ENCODE measurements around the gene STK32C.
"Not testable (repeated sequence)": the region's sequence is repeated elsewhere in the genome, so short reads cannot be mapped to it uniquely, and the experiment has no call there.

STK32C gene

GRCh38 chr10:132316133-132316532 lies 8.4 kb upstream of the STK32C start:
- no peak for DNase-seq

GRCh38 chr10:132314881-132315280 lies 7.1 kb upstream of the STK32C start:
- DNase-seq: not testable (repeated sequence)

GRCh38 chr10:132314336-132314735 lies 6.6 kb upstream of the STK32C start:
- no peak for DNase-seq

DNA sequence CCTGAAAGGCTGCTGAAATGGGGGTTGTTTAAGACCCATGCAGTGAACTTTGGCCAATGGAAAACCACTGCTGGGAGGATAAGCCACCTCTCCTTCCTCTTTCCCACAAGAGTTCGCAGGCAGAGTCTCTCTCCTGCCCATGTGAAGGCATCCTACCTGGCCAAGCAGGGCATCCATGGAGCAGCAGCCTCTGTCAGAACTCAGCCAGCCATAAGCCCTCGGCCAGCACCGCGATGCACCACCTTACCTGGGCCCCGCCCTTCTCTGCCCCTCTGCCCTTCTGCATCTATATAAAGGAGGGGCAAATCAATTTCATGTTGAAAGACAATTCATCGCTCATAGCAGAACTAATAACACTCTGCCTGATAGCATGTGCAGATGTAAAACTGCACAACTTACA lies 6.1 kb upstream of the STK32C start:
- DNase-seq: no peak

- no peak for DNase-seq
These were observed 5.6 kb upstream of the STK32C start for GRCh38 chr10:132313305-132313704.

GRCh38 chr10:132311338-132311939 lies 3.7 kb upstream of the STK32C start:
- no peak for DNase-seq

DNA sequence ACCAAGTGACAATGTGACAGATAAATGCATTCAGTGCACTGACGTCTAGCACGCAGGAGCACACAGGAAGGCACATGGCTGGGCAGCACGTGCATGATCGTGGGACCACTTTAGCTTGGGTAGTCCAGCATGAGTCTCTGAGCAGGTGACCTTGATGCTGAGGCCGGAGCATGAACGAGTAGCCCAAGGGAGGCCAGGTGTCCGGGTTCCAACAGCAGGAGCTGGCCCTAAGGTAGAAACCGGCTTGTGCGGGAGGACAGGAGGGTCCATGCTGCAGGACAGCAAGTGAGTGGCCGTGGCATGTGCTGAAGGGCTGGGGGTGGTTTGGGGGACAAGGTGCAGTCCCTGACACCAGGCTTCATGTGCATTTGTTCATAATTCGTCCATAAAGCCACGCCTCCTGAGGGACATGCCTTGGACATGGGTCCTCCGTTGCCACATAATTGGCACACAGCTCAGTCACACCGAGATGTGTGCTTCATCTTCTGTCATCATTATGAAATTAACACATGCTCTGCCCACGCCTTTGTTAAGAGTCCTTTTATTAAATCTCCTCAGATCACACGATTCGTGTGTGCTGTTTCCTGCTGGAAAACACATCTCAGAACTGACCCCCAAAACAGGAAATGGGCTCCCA lies 3.1 kb upstream of the STK32C start:
- peak; percentile 68 for DNase-seq

- no peak for DNase-seq
These were observed 2.3 kb upstream of the STK32C start for GRCh38 chr10:132309879-132310591.

DNA sequence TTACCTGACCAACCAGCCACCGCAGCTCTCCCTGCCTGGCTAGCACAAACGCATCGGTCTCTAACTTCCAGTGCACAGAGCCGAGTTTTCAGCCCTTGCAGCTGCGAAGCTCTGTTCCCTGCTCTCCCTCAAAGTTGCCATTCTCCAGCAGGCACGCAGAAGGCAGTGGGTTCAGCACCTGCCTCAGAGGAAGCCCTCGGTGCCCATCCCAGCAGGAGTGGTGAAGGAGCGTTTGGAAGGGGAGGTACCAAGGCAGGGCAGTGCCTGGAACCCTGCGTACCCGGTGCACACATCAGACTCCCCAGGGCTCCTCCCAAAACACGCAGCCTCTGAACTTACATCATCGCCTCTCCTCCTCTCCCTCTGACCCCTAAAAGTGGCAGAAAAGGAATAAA lies 1.7 kb upstream of the STK32C start:
- DNase-seq: no peak

- DNase-seq: no peak
These were observed 1.1 kb upstream of the STK32C start for GRCh38 chr10:132308587-132309470.

GRCh38 chr10:132306864-132307751 lies 642 bp downstream of the STK32C start:
- no peak for DNase-seq

- no peak for DNase-seq
These were observed 1.4 kb downstream of the STK32C start for GRCh38 chr10:132306343-132306685.

DNA sequence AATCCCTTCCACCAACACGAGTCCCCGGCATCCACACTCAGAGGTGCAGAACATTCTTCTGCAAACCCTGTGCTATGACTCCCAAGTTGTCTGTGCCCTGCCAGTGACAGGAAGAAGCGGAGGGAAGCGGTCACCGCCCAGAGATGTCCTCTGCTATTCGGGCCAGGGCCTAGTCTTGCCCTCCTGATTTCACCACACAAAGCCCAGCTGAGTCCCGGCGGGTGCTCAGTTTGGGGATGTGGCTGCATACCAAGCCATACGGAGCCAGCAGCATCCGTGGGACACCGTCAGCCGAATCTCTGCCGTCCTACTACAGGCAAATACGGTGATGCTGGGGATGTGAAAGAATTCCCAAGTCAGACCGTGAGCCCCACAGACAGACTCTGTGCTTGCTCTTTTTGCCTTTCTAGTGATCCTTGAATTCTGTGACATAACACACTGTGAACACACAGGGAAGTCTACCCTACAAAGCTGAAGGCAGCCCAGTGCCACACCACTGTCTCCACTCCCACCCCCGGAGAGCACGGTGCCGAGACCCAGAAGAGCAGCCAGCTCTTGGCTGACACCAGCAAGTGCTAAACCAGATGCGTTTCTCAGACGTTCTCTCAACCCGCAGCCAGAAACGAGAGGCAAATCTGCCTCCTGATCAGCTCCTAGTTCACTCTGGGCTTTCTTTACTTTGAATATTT lies 2.0 kb downstream of the STK32C start:
- no peak for DNase-seq

DNA sequence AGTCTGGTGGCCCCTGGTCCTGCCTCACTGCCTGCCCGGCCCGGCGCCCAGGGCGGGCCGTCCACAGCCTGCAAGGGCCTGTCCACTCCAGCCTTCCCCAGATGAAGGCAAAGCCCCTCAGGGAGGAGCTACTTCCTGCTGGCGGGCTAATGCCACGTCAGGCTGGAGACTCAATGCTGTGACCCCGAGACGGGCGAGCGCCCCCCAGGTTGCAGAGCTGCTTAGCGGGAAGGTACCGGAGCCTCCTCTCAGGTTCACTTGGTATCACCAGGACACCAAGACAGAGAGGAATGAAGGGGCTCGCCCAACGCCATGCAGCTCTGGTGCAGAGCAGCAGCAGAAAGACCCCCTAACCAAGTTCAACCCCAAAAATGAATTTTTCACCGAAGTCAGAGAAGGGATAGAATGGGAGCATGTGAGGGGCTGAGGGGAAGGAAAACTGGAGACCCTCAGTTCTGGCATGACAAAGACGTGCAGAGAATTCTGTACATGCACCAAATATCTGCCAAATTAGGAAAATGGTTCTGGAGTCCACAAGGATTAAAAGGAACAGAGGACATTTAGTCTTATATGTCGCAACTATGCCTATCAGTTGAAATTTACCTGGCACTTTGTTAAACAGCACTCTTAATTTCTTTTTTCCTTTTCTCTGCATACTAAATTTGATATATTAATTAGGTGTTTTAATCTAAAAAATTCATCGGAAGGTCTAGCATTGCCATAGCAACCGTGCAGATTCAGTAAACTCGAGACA lies 2.8 kb downstream of the STK32C start:
- no peak for DNase-seq

GRCh38 chr10:132303361-132304115 lies 4.2 kb downstream of the STK32C start:
- DNase-seq: no peak

GRCh38 chr10:132302421-132303310 lies 5.1 kb downstream of the STK32C start:
- DNase-seq: no peak

GRCh38 chr10:132301371-132302330 lies 6.1 kb downstream of the STK32C start:
- DNase-seq: no peak

DNA sequence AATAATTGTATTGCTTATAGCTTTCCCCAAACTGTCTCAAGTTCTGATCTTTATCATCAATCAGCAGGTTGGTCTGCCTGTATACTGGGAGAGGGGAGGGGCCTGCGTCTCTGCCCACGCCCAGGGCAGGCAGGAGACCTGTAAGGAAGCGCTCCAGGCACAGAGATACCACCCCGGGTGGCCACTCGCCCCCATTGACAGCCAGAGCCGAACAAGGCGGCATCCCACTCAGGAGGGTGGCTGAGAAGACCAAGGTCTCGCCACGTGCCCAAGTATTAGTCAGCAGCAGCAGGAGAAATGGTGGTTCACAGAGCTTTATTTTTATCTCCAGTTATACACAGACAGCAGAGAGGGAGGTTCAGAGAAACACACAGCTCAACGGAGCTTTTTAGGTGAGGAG lies 7.2 kb downstream of the STK32C start:
- no peak for DNase-seq
